ENCODE results near the gene PARP12.

- TF ChIP-seq, protein P1, sequence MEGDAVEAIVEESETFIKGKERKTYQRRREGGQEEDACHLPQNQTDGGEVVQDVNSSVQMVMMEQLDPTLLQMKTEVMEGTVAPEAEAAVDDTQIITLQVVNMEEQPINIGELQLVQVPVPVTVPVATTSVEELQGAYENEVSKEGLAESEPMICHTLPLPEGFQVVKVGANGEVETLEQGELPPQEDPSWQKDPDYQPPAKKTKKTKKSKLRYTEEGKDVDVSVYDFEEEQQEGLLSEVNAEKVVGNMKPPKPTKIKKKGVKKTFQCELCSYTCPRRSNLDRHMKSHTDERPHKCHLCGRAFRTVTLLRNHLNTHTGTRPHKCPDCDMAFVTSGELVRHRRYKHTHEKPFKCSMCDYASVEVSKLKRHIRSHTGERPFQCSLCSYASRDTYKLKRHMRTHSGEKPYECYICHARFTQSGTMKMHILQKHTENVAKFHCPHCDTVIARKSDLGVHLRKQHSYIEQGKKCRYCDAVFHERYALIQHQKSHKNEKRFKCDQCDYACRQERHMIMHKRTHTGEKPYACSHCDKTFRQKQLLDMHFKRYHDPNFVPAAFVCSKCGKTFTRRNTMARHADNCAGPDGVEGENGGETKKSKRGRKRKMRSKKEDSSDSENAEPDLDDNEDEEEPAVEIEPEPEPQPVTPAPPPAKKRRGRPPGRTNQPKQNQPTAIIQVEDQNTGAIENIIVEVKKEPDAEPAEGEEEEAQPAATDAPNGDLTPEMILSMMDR (IDR thresholded peaks at IDR 0.05), result no peak
- TF ChIP-seq POLR2A (IDR thresholded peaks at IDR 0.05), result no peak
These were observed 55.6 kb downstream of the PARP12 start for GRCh38 chr7:140007051-140007690.

All from testis (tissue), 2 donors.